HG03025 (cell line): Measurements from ENCODE around the gene ATP6V1F.

Experiments
- ATAC-seq: cut with Tn5 transposase; IDR thresholded peaks from one replicate; pipeline ENCODE4 v1.9.1; 2021; ENCODE audit warnings: mild to moderate bottlenecking, moderate library complexity; ENCODE audit not compliant: unreplicated experiment, low FRiP score

The ATP6V1F gene

DNA sequence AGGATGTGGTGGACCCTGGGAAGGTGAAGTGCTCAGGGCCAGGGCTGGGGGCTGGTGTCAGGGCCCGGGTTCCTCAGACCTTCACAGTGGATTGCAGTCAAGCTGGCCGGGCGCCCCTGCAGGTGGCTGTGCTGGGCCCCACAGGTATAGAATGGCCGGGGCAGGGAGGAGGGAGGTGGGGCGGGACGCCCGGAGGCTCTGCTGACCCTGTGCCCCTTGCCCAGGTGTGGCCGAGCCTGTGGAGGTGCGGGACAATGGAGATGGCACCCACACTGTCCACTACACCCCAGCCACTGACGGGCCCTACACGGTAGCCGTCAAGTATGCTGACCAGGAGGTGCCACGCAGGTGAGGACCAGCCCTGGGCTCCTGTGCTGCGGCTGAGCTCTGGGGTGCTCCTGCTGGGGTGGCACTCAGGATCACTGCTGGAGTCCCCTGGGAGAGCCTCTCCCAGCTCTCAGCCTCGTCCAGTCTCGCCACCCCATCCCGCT, 14.9 kb upstream of the ATP6V1F start:
- ATAC-seq = no peak

DNA sequence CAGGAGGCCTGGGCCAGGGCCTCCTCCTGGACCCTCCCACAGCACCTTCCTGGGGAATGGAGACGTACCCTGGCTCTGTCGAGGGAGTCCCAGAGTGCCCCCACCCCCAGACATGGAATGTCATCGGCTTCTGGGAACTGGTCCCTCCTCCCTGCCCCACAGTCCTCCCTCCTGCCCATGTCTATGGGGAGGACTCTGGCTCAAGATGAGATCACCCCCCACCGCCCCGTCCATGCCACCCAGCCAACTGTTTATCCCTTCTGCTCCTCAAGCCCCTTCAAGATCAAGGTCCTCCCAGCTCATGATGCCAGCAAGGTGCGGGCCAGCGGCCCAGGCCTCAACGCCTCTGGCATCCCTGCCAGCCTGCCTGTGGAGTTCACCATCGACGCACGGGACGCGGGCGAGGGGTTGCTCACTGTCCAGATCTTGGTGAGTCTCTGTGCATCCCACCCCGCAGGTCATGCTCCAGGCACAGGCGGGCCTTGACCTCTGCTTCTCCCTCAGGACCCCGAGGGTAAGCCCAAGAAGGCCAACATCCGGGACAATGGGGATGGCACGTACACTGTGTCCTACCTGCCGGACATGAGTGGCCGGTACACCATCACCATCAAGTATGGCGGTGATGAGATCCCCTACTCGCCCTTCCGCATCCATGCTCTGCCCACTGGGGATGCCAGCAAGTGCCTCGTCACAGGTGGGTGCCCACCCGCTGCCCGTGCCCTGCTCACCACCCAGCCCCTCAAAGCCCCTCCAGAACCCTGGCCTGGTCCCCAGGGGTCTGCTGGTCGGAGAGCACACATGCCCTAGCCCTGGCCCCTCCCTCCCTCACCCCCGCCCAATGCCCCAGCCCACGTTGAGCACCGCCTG, 14.1 kb upstream of the ATP6V1F start:
- no peak for ATAC-seq

DNA sequence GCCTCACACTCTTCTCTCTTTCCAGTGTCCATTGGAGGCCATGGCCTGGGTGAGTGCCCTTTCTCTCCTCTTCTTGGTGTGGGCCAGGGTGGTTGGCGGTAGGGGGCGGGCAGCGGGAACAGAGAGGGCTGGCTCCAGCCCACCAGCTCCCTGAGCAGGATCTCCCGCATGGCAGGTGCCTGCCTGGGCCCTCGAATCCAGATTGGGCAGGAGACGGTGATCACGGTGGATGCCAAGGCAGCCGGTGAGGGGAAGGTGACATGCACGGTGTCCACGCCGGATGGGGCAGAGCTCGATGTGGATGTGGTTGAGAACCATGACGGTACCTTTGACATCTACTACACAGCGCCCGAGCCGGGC, 13.5 kb upstream of the ATP6V1F start:
- ATAC-seq = no peak

DNA sequence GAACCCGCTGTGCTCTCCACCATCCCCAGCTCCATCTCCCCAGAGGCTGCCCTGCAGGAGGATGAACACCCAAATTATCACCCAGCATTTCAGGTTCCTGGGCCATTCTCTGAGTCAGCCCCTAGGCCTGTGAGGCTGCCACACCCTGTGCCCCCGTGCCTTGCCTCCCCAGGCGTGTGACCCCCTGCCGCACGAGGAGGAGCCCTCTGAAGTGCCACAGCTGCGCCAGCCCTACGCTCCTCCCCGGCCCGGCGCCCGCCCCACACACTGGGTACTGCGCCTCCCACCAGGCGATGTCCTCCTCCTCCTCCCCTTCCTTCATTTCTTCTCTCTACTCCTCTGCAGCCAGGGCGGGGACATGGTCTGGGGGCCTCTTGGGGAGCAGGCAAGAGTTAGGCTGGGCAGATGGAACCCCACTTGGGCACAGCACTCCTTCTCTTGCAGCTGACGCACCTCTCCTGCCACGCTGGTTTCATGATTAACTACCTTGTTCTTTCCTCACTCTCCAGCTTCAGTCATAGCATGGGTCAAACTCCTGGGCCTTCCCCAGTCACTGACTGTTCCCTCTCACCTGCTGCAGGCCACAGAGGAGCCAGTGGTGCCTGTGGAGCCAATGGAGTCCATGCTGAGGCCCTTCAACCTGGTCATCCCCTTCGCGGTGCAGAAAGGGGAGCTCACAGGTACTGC, 12.7 kb upstream of the ATP6V1F start:
- ATAC-seq = no peak

DNA sequence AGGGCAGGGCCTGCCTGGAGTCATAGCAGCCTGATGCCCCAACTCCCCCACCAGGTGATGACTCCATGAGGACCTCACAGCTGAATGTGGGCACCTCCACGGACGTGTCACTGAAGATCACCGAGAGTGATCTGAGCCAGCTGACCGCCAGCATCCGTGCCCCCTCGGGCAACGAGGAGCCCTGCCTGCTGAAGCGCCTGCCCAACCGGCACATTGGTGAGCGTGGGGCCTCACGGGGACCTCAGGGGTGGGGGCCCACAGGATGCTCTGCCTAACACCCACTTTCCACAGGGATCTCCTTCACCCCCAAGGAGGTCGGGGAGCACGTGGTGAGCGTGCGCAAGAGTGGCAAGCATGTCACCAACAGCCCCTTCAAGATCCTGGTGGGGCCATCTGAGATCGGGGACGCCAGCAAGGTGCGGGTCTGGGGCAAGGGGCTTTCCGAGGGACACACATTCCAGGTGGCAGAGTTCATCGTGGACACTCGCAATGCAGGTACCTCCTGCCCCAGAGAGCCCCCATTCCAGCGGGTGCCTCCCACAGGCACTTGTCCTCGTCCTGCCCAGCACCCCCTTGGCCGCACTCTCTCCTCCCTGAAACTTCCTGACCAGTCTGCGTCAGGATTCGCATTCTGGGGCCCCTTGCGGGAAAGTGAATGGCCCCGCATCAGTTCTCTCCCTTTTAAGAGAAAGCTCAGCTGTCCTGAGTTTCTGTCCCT, 10.0 kb upstream of the ATP6V1F start:
- ATAC-seq = no peak

DNA sequence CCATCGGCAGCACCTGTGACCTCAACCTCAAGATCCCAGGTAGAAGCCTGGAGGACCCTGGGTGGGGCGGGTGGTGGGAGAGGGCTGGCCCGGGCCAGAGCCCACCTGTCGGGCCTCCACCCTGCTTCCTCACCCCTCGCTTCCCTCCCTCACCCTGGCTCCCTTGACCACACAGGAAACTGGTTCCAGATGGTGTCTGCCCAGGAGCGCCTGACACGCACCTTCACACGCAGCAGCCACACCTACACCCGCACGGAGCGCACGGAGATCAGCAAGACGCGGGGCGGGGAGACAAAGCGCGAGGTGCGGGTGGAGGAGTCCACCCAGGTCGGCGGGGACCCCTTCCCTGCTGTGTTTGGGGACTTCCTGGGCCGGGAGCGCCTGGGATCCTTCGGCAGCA, 8.9 kb upstream of the ATP6V1F start:
- no peak for ATAC-seq

DNA sequence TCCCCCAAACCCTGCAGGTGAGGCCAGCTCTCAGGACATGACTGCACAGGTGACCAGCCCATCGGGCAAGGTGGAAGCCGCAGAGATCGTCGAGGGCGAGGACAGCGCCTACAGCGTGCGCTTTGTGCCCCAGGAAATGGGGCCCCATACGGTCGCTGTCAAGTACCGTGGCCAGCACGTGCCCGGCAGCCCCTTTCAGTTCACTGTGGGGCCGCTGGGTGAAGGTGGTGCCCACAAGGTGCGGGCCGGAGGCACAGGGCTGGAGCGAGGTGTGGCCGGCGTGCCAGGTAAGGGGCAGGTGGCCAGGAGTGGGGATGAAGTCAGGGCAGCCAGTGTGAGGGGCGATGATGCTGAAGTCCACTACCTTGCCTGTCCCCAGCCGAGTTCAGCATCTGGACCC, 8.3 kb upstream of the ATP6V1F start:
- ATAC-seq = no peak

DNA sequence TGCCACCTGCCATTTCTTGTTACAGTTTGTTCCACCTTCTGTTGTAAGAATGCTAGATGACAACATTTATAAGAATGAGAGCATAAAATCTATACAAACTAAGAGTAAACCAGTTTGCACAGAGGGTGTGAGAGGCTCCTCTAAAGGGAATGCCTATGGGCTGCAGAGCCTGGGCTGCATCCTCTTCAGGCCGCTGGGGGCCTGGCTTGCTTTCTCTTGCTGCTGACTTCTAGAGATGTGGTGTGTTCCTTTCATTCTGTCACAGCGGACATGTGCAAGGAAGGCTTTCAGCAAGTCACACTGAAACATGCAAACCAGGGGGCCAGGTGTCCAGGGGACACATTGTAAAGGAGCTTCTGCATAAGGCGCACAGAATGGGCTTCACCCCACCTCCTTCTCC, 7.1 kb upstream of the ATP6V1F start:
- no peak for ATAC-seq

DNA sequence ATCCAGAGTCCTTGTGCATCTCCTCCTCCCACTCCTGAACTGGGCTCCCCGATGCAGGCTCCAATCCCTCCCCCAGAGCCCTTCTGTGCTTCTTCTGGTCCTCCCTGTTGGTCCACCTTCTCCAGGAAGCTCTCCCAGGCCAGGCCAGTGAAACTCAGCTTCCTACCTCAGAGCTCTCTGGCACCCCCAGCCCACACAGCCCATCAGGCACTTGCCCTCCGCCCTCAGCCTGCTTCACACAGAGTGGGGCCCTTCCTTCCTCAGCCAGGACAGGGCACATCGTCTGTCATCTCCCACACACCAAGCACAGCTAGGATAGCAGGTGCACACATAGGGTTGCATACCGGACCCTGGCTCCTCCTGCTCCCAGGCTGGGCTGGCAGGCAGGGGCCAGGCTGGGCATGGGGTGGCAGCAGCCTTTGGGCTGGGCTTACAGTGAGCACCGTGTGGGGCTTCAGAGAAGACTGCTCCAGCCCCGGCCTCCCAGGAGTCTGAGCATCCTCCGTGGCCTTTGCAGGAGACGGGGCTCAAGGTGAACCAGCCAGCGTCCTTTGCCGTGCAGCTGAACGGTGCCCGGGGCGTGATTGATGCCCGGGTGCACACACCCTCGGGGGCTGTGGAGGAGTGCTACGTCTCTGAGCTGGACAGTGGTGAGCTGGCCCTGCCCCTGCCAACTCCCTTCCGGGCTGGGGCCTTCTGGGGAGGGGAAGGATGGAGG, 6.5 kb upstream of the ATP6V1F start:
- no peak for ATAC-seq

DNA sequence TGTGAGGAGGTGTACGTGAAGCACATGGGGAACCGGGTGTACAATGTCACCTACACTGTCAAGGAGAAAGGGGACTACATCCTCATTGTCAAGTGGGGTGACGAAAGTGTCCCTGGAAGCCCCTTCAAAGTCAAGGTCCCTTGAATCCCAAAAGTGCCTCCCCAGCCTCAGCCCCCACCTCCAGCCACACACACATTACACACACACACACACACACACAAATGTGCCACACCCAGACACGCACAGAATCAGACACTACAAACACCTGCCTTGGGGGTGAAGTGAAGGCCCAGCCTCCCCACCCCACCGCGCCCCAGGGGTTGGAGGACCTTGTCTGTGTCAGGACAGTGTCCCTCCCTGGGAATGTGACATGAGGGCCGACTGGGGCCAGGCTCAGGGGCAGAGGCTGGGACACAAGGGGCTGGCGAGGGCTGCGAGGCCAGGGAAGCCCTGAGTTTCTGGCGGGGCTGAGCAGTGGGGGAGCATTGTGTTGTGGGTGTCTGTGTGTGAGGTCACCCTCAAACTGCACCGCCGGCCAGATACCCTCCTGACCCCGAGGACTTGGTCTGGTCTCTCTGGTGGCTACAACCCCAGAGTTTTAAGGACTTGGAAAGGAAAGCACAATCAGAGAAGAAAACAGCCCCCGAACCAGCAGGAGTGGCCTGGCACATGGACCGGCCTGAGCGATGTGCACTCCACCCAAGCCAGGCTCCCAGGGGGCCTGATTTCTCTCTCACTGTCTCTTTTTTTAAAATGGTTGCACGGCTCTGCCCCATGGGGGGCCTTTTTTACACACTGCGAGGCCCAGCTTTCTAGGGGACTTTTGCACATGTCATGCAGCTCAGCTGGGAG, 4.0 kb upstream of the ATP6V1F start:
- ATAC-seq = no peak

DNA sequence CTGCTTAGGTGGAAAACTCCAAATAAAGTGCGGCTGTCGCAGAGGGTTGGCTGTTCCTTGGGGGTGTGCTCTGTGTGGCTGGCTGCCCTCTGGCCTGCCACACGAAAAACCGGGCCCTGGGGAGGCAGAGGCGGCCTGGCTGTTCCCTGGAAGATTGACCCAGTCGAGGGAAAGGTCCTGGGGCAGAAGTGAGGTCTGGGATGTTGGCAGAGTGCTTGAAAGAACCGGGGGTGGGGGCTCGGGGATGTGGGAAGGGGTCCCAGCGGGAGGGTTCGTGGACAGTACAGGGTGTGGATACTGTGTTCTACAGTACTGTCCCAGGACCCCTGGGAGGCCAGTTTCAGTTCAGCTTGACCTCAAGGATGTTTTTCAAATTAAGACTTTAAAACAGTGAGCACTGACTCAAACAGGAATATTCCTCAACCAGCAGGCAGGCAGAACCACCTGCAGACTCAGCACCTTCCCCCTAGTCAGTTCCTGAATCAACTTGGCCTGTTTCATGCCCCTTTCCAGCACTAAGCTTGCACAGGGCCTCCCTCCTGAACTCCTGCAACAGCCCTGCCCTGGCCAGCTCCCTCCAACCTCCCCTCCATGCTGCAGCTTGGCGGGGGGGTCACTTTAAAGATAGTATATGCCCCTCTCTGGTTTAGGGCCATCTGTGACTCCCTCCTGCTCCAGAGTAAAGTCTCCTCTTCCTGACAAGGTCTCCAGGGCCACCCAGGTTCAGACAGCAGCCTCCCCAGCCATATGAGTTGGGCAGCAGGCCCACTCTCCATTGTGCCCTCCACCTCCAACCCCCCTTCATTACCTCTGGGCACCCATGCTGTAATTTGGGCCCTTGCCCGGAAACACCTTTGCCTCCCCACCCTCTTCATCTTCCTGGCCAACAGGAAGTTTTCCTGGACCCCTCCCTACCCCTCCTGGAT, 3.2 kb upstream of the ATP6V1F start:
- ATAC-seq = no peak

DNA sequence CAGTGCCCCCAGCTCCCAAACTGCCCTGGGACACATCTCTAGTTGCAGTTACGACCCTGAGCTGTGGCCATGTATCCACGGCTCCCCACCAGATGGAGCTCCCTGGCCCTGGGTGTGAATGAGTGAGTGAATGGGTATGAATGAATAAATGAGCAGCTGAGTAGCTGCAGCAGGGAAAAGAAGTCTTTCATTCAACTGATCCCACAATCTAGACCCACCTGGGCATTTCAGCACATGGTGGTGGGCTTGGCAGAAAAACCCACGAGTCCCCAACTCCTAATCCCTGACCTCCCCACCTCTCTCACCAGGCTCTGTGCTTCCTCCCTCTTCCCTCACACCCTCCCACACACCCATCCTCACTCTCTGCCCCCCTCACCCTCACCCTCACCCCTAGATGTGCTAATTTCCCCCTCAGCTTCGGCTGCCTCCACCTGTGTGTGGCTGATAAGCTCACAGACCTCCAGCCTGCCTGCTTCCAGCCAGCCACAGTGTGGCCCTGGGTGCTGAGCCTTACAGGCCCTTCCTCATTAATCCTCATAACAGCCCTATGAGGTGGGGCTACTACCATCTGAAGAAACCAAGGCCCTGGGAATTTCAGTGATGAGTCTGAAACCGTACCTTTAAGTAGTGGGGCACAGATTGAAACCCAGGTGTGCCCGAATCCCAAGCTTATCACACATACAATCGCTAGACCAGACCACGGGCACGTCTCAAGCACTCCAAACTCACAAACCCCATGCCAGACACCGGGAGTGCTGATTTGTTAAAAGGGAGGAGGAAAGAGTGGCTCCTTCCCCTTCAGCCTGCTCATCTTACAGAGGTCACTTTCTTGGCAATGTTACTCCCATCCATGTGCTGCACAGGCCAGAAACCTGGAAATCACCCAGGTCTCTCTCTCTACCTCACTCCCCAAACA, 2.2 kb upstream of the ATP6V1F start:
- no peak for ATAC-seq

DNA sequence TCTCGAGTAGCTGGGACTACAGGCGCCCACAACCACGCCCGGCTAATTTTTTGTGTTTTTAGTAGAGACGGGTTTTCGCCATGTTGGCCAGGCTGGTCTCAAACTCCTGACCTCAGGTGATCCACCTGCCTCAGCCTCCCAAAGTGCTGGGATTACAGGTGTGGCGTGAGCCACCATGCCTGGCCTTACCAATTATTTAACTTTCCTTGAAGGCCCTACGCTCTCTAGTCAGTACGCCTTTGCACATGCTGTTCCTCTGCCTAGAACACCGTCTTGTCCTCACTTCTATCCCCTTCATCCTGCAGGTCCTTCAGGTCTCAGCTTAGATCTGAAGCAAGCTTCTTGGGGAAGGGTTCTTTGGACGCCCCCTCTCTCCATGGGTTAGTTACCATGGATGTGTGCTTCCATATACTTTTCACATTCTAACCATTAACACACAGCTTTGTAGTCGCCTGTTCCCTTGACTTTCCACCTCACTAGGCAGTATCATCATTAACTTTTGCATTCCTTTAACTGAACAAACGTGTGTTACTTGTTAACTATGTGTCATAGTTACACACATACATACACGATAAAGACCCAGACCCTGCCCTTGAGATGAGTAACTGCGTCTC, 592 bp upstream of the ATP6V1F start:
- no peak for ATAC-seq

DNA sequence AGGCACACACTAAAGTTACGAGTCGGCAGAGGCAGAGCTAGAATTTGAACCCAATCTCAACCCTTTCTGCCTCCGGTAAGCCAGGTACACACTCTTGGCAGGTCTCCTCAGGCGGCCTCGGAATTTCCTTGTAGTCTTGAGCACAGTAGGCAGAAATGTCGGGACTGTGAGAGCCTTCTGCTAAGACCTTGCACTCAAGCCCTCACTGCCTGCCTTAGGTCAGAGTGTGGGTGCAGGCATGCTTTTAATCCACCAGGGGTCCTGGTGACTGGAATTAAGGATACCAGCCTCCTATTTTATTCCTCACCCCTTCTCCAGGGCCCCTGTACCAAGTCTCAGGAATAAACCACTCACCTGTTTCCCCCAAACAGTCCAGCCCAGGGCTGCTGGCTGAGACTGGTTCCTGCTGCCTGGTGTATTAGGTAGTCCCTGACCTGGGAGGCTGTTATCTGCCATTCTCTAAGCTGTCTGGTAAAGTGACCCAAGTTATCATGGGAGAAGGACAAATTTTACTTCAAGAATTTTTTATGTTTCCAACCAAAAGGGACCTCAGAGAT, 855 bp downstream of the ATP6V1F start:
- ATAC-seq = no peak

DNA sequence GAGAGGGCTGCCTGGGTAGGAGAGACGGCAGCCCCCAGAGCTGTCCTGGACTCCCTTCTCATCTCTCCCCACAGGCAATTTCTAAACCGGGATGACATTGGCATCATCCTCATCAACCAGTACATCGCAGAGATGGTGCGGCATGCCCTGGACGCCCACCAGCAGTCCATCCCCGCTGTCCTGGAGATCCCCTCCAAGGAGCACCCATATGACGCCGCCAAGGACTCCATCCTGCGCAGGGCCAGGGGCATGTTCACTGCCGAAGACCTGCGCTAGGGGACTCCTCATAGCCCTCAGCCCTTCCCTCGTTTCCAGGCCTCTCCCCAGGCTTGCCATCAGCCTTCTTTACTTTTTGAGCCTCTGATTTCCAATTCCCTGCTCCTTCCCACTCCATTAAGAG, 2.6 kb downstream of the ATP6V1F start:
- no peak for ATAC-seq

DNA sequence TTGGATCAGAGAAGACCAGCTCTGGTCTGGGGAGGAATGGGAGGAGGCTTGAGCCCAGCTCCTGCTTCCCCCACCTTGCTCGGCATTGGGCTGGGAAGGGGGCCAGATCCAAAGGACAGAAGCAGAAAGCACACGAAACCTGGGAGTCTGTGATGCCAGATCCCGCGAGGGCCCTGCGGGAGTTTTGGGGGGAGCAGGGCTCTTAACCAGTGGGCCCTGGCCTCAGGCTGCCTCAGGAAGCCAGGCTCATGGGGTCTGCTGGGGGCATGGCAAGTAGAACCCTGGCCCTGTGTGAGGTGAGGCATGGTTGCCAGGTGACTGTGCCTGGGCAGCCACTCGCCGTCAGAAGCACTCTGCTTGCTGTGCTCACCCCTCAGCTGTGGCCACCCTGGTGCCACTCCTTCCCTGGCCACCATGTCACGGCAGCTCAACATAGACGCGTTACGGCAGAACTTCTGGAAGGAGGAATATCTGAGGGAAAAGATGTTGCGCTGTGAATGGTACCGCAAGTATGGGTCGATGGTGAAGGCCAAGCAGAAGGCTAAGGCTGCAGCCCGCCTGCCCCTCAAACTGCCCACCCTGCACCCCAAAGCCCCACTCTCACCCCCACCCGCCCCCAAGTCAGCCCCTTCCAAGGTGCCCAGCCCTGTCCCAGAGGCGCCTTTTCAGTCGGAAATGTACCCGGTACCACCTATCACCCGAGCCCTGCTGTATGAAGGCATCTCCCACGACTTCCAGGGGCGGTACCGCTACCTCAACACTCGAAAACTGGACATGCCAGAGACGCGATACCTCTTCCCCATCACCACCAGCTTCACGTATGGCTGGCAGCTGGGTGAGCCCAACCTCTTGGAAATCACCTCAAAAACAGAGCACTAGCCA, 3.6 kb downstream of the ATP6V1F start:
- ATAC-seq = no peak
